ENCODE data around the gene LENG8.
A peak's percentile ranks its signal among the peaks of the same experiment; 100 is the strongest.

Gene LENG8

GRCh38 chr19:54451331-54451871 is 2.4 kb downstream of the LENG8 start (continued):
- no peak for TF ChIP-seq INSM2 (tag by site-specific recombination; IDR thresholded peaks at IDR 0.05)
- TF ChIP-seq ZNF148 (tag by site-specific recombination; IDR thresholded peaks at IDR 0.05; ENCODE audit: borderline replicate concordance) = no peak
- TF ChIP-seq ZNF23 (tag by site-specific recombination; IDR thresholded peaks at IDR 0.05; ENCODE audit: borderline replicate concordance) = no peak
- TF ChIP-seq SP7 (tag by site-specific recombination; IDR thresholded peaks at IDR 0.05) = peak; percentile 69
- TF ChIP-seq PRDM1 (tag by site-specific recombination; IDR thresholded peaks at IDR 0.05) = peak; percentile 67
- no peak for TF ChIP-seq SCRT1 (tag by site-specific recombination; IDR thresholded peaks at IDR 0.05; ENCODE audit: borderline replicate concordance)
- TF ChIP-seq ZNF777 (tag by site-specific recombination; IDR thresholded peaks at IDR 0.05; ENCODE audit: borderline replicate concordance) = no peak
- peak; percentile 34; the same call in 1 of the 2 replicates for TF ChIP-seq ZNF558 (tag by site-specific recombination; IDR thresholded peaks at IDR 0.05)
- 0 out of 2 replicates have a peak, but pooled peaks have one; percentile 30 for TF ChIP-seq ZEB2 (tag by site-specific recombination; IDR thresholded peaks at IDR 0.05)
- TF ChIP-seq GLIS1 (tag by site-specific recombination; IDR thresholded peaks at IDR 0.05) = peak; percentile 82
- TF ChIP-seq ZNF133 (tag by site-specific recombination; IDR thresholded peaks at IDR 0.05) = no peak
- TF ChIP-seq ZNF785 (tag by site-specific recombination; IDR thresholded peaks at IDR 0.05) = no peak
- TF ChIP-seq ZNF223 (tag by site-specific recombination; IDR thresholded peaks at IDR 0.05) = no peak
- no peak for TF ChIP-seq TCF7L2 (IDR thresholded peaks at IDR 0.05; ENCODE audit: borderline replicate concordance, low read depth, low read length)
- no peak for TF ChIP-seq ZBTB8A (tag by site-specific recombination; IDR thresholded peaks at IDR 0.05)
- TF ChIP-seq ZNF138 (tag by site-specific recombination; IDR thresholded peaks at IDR 0.05; ENCODE audit: borderline replicate concordance) = no peak
- no peak for TF ChIP-seq ZNF707 (tag by site-specific recombination; IDR thresholded peaks at IDR 0.05)
- TF ChIP-seq ZNF26 (tag by site-specific recombination; IDR thresholded peaks at IDR 0.05) = no peak
- TF ChIP-seq KLF8 (tag by site-specific recombination; IDR thresholded peaks at IDR 0.05) = no peak
- TF ChIP-seq ZNF394 (tag by site-specific recombination; IDR thresholded peaks at IDR 0.05; ENCODE audit: borderline replicate concordance) = peak; percentile 35; the same call in 1 of the 2 replicates
- TF ChIP-seq ZNF510 (tag by site-specific recombination; IDR thresholded peaks at IDR 0.05; ENCODE audit: insufficient replicate concordance) = no peak
- no peak for TF ChIP-seq KLF1 (tag by site-specific recombination; IDR thresholded peaks at IDR 0.05)

GRCh38 chr19:54451997-54452396 is 3.0 kb downstream of the LENG8 start:
- Histone ChIP-seq H3K9me3 (ENCODE audit: control insufficient read depth, insufficient read depth, low read depth, low read length) (no peaks in the 10 kb centered on the region), H3K4me1 (ENCODE audit: control insufficient read depth, insufficient read depth, low read length) (peaks cover 26% of the 10 kb centered on the region), H3K4me3 (ENCODE audit: low read depth, low read length) (no peak overlapping the region), H3K36me3 (ENCODE audit: control insufficient read depth in 2 of 2, insufficient read depth in 1 of 2, low read length in 2 of 2) (peaks cover 27 to 65% of the 10 kb centered on the region in 2 experiments), H3K27ac (ENCODE audit: extremely low read depth, low read depth, low read length) (peak overlapping the region; percentile 54; the same call in 1 of the 2 replicates)
- CTCF ChIA-PET = interaction anchor here (4.8 kb wide), 1 partner anchor 13 kb away, joined by 43 read pairs; no protein-coding TSS in a partner anchor
- POLR2A ChIA-PET = interaction anchor here (1.9 kb wide), 1 partner anchor 12 kb away, joined by 8 read pairs; the partner anchor contains the start of gene LENG9
- TF ChIP-seq ZNF391 (tag by site-specific recombination; IDR thresholded peaks at IDR 0.05; ENCODE audit: borderline replicate concordance, low read depth) (no peak), ZNF248 (tag by site-specific recombination; IDR thresholded peaks at IDR 0.05) (no peak), ZNF776 (tag by site-specific recombination; IDR thresholded peaks at IDR 0.05; ENCODE audit: borderline replicate concordance) (no peak), ZNF76 (tag by site-specific recombination; IDR thresholded peaks at IDR 0.05; ENCODE audit: borderline replicate concordance, low read depth) (no peak), ZNF366 (tag by site-specific recombination; conservative IDR thresholded peaks at IDR 0.05) (no peak), YY2 (tag by site-specific recombination; IDR thresholded peaks at IDR 0.05) (no peak), ZNF341 (tag by site-specific recombination; IDR thresholded peaks at IDR 0.05; ENCODE audit: low read depth) (no peak), ZNF513 (tag by site-specific recombination; IDR thresholded peaks at IDR 0.05) (no peak), ZNF837 (tag by site-specific recombination; IDR thresholded peaks at IDR 0.05) (no peak)

Data from HEK293 (cell line).